Ovary (tissue), 3 donors: Measurements from ENCODE around the gene CLDND2.

ENCODE experiments used
- EP300 ChIP-seq: sonication (generic); formaldehyde crosslinking; IDR thresholded peaks from one replicate; pipeline ENCODE4 v1.6.1; 2017; ENCODE audit warnings: antibody characterized with exemption
- POLR2A ChIP-seq: fragments of 450-650 bp; IDR thresholded peaks from one replicate; pipeline ENCODE4 v1.6.1; 2017; ENCODE audit warnings: antibody characterized with exemption, mild to moderate bottlenecking, moderate library complexity
- TF ChIP-seq, protein P1 (sequence below), 3 donors: fragments of 450-650 bp in 2 of 3; fragments of 200-600 bp in 1 of 3; IDR thresholded peaks; one replicate each; pipeline versions ENCODE4 v1.5.1 to v1.8.0; 2016 to 2022; ENCODE audit warnings: antibody characterized with exemption in 3 of 3, mild to moderate bottlenecking in 1 of 3
- donor health status: DM: no; HTN: no; CAD: no.

DNA sequence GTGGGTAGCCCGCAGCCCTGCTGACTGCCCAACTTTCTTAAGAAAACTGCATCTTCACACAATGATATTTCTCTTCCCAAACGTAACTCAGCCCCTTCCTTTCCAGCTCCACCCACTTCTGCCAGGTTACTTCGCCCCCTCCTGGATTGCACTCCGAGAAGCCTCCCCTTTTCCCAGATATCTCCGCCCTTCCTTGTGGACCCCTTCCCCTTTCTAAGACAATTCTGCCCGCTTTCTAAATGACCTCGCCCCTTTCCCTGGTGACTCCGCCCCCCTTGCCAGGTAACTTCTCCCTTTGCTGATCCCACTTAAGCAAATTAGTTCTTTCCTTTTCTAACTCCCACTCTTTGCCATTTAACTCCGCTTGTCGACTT lies 29.5 kb downstream of the CLDND2 start:
- TF ChIP-seq, protein P1, sequence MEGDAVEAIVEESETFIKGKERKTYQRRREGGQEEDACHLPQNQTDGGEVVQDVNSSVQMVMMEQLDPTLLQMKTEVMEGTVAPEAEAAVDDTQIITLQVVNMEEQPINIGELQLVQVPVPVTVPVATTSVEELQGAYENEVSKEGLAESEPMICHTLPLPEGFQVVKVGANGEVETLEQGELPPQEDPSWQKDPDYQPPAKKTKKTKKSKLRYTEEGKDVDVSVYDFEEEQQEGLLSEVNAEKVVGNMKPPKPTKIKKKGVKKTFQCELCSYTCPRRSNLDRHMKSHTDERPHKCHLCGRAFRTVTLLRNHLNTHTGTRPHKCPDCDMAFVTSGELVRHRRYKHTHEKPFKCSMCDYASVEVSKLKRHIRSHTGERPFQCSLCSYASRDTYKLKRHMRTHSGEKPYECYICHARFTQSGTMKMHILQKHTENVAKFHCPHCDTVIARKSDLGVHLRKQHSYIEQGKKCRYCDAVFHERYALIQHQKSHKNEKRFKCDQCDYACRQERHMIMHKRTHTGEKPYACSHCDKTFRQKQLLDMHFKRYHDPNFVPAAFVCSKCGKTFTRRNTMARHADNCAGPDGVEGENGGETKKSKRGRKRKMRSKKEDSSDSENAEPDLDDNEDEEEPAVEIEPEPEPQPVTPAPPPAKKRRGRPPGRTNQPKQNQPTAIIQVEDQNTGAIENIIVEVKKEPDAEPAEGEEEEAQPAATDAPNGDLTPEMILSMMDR (IDR thresholded peaks at IDR 0.05), result no peak
- TF ChIP-seq POLR2A (no peak), EP300 (no peak)
